GM19395 (cell line): ENCODE results near the gene NKX1-1.

Experiments used
- ATAC-seq: cut with Tn5 transposase; IDR thresholded peaks from one replicate; pipeline ENCODE4 v1.9.1; 2021; ENCODE audit warnings: mild to moderate bottlenecking, moderate library complexity; ENCODE audit not compliant: unreplicated experiment

NKX1-1 gene

GRCh38 chr4:1417522-1418390 is 11.5 kb upstream of the NKX1-1 start:
- no peak for ATAC-seq

- no peak for ATAC-seq
These were observed 10.7 kb upstream of the NKX1-1 start for GRCh38 chr4:1416948-1417260.

DNA sequence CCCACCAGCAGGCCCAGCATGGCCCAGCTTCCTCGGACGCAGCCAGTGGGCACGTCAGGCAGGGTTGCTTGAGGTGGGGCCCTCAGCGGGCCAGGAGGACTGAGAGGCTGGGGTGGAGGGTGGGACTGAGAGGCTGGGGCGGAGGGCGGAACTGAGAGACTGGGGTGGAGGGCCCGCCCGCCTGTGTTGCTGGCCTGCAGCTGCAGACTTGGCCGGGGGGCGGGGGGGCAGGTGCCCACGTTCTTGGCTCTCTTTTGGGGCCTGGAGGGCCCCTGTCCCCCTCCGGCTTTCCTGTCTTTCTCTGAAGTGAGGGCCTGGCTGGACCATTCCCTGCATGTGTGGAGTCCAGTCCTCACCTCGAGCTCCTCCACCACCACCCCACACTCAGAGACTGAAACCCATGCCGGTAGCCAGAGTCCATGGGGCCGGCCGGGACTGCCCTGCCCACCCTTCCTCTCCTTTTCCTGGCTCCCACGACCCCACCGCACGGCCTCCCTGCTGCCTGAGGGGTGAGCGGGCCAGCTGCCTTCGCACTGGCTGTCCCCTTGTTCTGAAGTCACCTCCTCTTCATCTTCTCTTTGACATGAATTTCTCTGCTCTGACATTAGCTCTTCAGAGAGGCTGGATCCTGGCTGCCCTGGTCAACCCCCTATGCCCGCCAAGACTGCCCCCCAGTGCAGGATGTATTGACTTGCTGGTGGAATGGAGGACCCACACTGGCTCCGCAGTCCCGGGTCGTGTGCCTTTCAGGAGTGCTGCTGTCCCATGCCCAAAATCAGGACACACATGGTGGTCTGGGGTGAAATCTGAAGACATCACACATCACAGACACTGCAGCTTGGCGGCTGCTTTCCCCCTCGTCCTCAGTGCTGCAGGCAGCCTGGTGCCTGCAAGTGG is 10.1 kb upstream of the NKX1-1 start:
- no peak for ATAC-seq

- ATAC-seq: no peak
These were observed 9.4 kb upstream of the NKX1-1 start for GRCh38 chr4:1415681-1415981.

DNA sequence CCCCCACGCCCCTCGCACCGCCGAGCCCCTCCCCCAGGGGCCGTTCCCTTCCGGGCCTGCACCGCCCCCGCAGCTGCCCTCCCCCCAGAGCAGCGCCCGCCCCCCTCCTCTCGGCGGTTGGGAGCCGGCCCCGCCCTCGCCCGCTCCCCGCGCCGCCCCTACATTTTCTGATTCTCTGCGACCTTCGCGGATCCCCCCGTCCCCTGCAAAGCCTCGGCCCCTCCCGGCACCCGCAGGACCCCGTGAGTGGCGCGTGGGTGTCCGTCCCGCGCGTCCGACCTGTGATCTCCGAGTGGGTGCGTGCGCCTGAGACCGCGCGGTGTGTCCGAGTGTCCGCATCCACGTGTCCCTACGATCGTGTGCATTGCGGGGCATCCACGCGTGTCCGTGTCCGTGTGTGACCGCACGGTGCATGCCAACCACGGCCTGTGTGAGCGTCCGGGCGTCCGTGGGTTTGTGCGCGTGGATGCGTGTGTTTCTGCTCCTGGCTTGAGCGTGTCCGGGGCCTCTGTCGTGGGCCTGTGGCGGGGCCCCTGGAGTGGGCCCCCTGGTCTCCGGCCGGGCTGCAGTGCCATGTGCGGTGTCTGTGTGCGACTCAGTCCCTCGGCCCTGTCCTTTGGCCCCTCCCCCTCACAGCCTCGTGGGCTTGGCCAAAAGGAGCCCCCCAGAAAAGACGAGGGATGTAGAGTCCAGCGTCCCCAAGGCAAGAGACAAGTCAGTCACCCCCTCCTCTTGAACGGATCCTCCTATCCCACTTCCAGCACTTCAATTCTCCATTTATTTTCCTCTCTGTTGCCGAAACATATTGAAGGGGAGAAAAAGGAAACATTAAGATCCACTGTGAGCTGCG is 8.8 kb upstream of the NKX1-1 start:
- no peak for ATAC-seq

DNA sequence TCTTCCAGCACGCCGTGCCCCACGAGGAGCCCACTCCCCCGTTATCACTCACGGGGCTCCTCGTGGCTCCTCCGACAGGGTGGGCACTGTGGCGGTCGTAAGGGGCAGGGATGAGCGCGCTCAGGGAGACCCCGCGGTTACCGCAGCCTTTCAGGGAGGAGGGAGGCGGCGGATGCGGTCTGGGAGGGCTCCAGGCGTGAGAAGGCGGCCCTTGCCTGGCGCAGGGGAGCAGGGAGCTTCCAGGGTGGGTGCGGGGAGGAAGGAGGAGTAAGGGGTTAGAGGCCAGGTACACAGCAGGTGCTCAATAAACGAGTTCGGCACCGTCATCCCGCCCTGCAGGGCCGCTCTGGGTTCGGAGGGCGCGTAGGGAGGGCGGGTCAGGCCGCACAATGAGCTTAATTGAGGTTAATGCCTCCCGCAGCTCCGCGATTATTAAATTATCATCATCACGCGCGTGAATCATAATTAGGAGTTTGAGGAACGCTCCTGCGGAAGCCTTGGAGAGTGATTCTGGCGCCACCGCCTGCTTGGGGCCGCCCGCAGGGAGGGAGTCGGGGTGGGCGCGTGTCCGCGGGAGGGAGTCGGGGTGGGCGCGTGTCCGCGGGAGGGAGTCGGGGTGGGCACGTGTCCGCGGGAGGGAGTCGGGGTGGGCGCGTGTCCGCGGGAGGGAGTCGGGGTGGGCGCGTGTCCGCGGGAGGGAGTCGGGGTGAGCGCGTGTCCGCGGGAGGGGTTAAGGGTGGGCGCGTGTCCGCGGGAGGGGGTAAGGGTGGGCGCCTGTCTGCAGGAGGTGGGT is 7.6 kb upstream of the NKX1-1 start:
- ATAC-seq: no peak

DNA sequence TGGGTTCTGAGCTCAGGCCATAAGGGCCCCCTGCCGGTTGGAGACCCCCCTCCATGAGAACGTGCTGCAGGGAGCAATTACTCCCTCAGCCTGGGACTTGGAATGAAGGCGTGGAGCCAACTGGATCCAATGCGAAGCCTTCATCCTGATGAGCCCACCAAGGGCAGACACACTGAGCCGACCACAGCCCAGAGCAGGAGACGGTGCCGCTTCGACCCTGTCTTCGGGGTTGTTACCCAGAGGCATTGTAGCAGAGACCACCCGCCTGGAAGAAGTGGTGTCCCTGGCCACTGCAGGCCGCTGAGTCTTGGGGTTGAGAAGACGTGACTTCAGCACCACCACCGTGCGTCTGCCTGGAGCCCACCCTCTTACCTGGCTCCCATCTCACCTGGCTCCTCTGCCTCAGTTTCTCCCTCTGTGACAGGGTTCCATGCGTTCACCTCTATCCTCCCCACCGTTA is 7.0 kb upstream of the NKX1-1 start:
- no peak for ATAC-seq

- ATAC-seq: no peak
These were observed 6.3 kb upstream of the NKX1-1 start for GRCh38 chr4:1412376-1413203.

DNA sequence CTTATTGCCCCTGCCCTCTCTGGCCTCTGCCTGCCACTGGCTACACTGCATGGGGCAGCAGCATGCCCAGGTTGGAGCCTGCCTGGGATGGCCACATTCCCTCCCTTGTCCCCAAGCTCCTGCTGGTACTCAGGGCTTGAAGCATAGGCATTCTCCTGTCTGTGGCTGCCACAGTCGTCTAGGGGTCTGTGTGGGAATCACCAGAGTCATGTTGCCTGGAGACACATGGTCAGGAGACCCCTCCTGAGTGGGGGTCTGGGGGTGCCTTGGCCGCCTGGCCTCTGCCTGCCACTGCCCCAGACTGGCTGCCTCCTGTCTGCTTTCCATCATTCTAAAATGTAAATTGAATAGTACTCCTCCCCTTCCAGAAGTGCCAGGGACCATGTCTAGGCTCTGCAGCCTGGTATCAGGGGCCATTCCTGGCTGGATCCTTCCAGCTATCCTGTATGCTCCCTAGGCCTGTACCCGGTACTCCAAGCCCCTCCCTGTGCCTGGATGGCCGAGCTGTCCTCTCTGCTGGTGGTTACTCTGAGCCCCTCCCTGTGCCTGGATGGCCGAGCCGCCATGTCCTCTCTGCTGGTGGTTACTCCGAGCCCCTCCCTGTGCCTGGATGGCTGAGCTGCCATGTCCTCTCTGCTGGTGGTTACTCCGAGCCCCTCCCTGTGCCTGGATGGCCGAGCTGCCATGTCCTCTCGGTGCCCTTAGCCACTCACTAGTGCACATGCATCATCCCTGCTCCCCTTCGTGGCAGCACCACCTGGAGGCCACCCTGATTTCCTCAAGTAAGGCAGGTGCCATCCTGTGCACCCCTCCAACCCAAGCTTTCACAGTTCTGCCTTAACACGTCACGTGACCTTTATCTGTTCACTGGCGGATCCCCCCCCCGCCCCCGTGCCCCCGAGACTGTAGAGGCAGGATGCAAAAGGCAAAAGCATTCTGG is 5.5 kb upstream of the NKX1-1 start:
- ATAC-seq: no peak

DNA sequence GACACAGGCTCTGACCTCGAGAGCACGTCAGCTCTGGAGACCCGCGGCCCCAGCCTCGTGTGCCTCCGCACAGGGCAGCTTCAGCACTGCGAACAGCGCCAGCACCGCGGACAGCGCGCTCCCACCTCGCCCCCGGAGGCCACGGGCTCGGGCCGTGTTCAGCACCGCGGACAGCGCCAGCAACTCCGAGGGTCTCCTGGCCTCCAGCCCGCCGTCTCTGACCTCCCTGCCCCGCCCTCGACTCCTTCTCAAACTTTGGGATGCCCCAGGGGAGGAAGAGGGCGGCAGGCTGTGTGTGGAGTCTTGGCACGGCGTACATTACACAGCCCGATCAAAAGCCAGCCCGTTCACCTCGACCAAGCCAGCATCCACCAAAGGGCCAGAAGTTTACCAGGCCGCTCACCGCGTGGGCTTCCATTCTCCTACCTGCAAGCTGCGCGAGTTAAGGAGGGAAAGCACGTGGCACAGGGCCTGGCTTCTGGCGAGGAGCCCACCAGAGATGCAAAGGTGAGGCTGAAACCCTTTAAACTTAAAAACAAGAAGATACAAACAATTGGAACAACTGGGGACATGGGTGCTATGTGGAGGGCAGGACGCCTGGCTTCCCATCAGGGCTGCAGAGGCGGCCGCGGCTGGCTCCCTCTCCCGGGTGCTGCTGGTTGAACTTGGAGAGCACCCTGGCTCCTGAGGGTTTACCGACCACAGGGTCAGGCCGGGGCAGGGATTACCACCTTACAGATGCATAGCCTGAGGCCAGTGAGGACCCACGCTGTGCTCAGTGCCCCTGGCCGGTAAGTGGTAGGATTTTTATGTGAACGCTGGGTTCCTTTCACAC is 4.5 kb upstream of the NKX1-1 start:
- ATAC-seq: no peak

DNA sequence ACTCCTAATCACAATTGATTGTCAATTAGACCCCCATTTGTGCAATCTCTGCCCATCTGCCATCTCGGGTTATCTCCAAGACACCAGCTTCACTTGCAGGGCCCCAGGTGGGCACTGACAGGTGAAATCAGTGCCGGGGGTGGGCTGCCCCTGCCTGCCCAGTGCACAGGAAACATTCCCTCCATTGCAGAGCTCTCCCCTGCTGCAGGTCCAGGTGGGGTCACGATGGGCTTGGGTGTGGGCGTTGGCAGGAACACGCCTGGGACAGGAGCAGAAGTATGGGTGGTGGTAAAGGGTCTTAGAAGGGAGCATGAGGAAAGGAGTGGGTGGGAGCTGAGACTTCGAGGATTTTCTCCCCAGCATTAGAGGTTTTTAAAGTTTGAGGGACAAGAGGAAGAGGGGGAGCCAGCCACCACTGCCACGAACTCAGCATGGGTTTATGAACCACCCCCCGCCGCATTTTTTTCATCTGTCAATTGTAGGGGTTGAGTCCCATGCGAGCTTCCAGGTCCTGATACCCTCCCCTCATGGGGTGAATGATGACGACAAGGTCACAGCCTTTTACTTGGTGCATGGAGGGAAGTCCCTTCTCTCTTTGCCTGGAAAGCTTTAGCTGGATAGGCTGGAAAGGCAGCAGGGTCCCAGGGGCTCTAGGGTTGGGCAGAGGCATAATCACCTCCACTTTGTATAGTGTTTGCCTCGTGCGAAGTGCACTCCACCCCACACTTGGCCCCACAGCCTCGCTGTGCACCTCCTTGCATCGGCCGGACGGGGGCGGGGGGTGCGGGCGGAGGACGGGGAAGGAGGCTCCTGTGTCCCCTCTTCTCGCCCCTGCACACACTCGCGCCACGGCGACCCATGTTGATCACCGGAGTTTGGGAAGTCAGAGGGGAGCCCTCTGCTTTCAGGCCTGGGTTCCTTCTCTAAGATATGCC is 3.5 kb upstream of the NKX1-1 start:
- ATAC-seq: no peak

GRCh38 chr4:1409079-1409478 is 2.8 kb upstream of the NKX1-1 start:
- ATAC-seq: no peak

- no peak for ATAC-seq
These were observed 2.2 kb upstream of the NKX1-1 start for GRCh38 chr4:1408418-1408817.

- no peak for ATAC-seq
These were observed 1.6 kb upstream of the NKX1-1 start for GRCh38 chr4:1407657-1408333.

GRCh38 chr4:1406981-1407656 is 877 bp upstream of the NKX1-1 start:
- ATAC-seq: no peak
